Activated CD8-positive, alpha-beta memory T cell treated with anti-CD3 and anti-CD28 coated beads for 24 hours (primary cell): ENCODE results near the gene SORD.
"Not testable (repeated sequence)": the region's sequence is repeated elsewhere in the genome, so short reads cannot be mapped to it uniquely, and the experiment has no call there.

ENCODE experiments used
- DNase-seq: peaks from one replicate; pipeline ENCODE4 v3.0.0-alpha.2; 2020

Gene SORD

GRCh38 chr15:45025627-45026026 is 2.6 kb downstream of the SORD start:
- DNase-seq: not testable (repeated sequence)

GRCh38 chr15:45026651-45027190 is 3.7 kb downstream of the SORD start:
- no peak for DNase-seq

- no peak for DNase-seq
Observed at GRCh38 chr15:45027220-45027619, 4.2 kb downstream of the SORD start.

GRCh38 chr15:45030743-45031142 is 7.7 kb downstream of the SORD start:
- no peak for DNase-seq

- DNase-seq: not testable (repeated sequence)
Observed at GRCh38 chr15:45031522-45032028, 8.6 kb downstream of the SORD start.

GRCh38 chr15:45032501-45032900 is 9.5 kb downstream of the SORD start:
- not testable (repeated sequence) for DNase-seq

- not testable (repeated sequence) for DNase-seq
Observed at GRCh38 chr15:45034087-45034486, 11.1 kb downstream of the SORD start.

GRCh38 chr15:45034600-45035375 is 11.8 kb downstream of the SORD start:
- DNase-seq: not testable (repeated sequence)

- peak; percentile 85 for DNase-seq
Observed at GRCh38 chr15:45036812-45037781, 14.1 kb downstream of the SORD start.

- no peak for DNase-seq
Observed at GRCh38 chr15:45037936-45038335, 14.9 kb downstream of the SORD start.

- not testable (repeated sequence) for DNase-seq
Observed at GRCh38 chr15:45040396-45040795, 17.4 kb downstream of the SORD start.

GRCh38 chr15:45041538-45041937 is 18.5 kb downstream of the SORD start:
- not testable (repeated sequence) for DNase-seq

- DNase-seq: not testable (repeated sequence)
Observed at GRCh38 chr15:45042859-45043258, 19.9 kb downstream of the SORD start.

- not testable (repeated sequence) for DNase-seq
Observed at GRCh38 chr15:45044270-45044669, 21.3 kb downstream of the SORD start.

GRCh38 chr15:45048449-45048793 is 25.4 kb downstream of the SORD start:
- not testable (repeated sequence) for DNase-seq

- DNase-seq: no peak
Observed at GRCh38 chr15:45048794-45049631, 26.0 kb downstream of the SORD start.

GRCh38 chr15:45050587-45050986 is 27.6 kb downstream of the SORD start:
- no peak for DNase-seq

GRCh38 chr15:45052676-45053075 is 29.7 kb downstream of the SORD start:
- not testable (repeated sequence) for DNase-seq

GRCh38 chr15:45058690-45059675 is 36.0 kb downstream of the SORD start:
- DNase-seq: not testable (repeated sequence)

GRCh38 chr15:45062301-45062700 is 39.3 kb downstream of the SORD start:
- not testable (repeated sequence) for DNase-seq

GRCh38 chr15:45064386-45064785 is 41.4 kb downstream of the SORD start:
- no peak for DNase-seq
